Lung (tissue), 12 donors: ENCODE results near the gene SPATA3. TPM values are rescaled to one million over a fixed set of nuclear protein-coding genes. Genes with fewer than 3 reads are reported as not detected.

Experiments
- ATAC-seq: fragments of 200-7000 bp; cut with Tn5 transposase; one replicate; pipeline ENCODE4 v1.9.1; 2020; ENCODE audit warnings: moderate number of reproducible peaks; ENCODE audit not compliant: insufficient read depth, low FRiP score
- DNase-seq, 3 donors: peaks; one replicate each; pipeline ENCODE4 v3.0.0-alpha.2; 2013 to 2017
- H3K27ac ChIP-seq, 2 donors: one replicate each; pipeline ENCODE4 v1.5.1; 2013; ENCODE audit warnings: mild to moderate bottlenecking in 2 of 2, moderate library complexity in 2 of 2, control low read depth in 1 of 2, inconsistent platforms in 1 of 2, low read depth in 1 of 2, low read length in 1 of 2
- H3K27me3 ChIP-seq, 3 donors: one replicate each; pipeline ENCODE4 v1.5.1; 2013; ENCODE audit warnings: low read length in 2 of 3; ENCODE audit not compliant: control insufficient read depth in 3 of 3, insufficient read depth in 3 of 3
- H3K36me3 ChIP-seq, 4 donors: one replicate each; pipeline ENCODE4 v1.5.1; 2013; ENCODE audit warnings: low read length in 4 of 4, mild to moderate bottlenecking in 1 of 4, moderate library complexity in 1 of 4; ENCODE audit not compliant: control insufficient read depth in 4 of 4, insufficient read depth in 4 of 4
- H3K4me1 ChIP-seq, 5 donors: one replicate each; pipeline ENCODE4 v1.5.1; 2013; ENCODE audit warnings: low read length in 5 of 5, mild to moderate bottlenecking in 2 of 5, moderate library complexity in 1 of 5; ENCODE audit not compliant: control insufficient read depth in 5 of 5, insufficient read depth in 5 of 5
- H3K4me3 ChIP-seq: one replicate; pipeline ENCODE4 v1.5.1; 2013; ENCODE audit warnings: mild to moderate bottlenecking, control low read depth, moderate library complexity
- H3K9ac ChIP-seq, 2 donors: one replicate each; pipeline ENCODE4 v1.5.1; 2013; ENCODE audit warnings: low read length in 2 of 2, control low read depth in 1 of 2; ENCODE audit not compliant: insufficient read depth in 1 of 2
- H3K9me3 ChIP-seq, 4 donors: one replicate each; pipeline ENCODE4 v1.5.1; 2013; ENCODE audit warnings: low read length in 3 of 4, mild to moderate bottlenecking in 1 of 4, moderate library complexity in 1 of 4; ENCODE audit not compliant: control insufficient read depth in 4 of 4, insufficient read depth in 3 of 4
- WGBS, 2 donors: extraction: QIAGEN DNeasy Blood & Tissue Kit; methylation state at CpG; one replicate each; pipeline ENCODE4 v1.1.7; 2013; 5-methylcytosine and 5-hydroxymethylcytosine counted together
- polyA plus RNA-seq, 2 donors: library from polyadenylated mRNA; stranded (reverse); fragments of 200-250 nt; gene quantifications; one replicate each; pipeline ENCODE4 v1.2.1, GENCODE V29; 2013
- total RNA-seq, 2 donors: library from RNA; depleted of rRNA in 1 of 2; stranded (reverse); fragments of >200 nt in 1 of 2; gene quantifications; one replicate each; pipeline ENCODE4 v1.2.1, GENCODE V29; 2014 to 2021
- TF ChIP-seq, protein P1 (sequence below): IDR thresholded peaks from 2 replicates; pipeline ENCODE4 v1.5.1; 2012; ENCODE audit warnings: mild to moderate bottlenecking; ENCODE audit errors: control extremely low read depth, extremely low read depth
- donor health status: control.
- donor health status: control.
- donor health status: Bipolar disorder and iron deficiency.
- donor health status: healthy.
- donor health status: DM: yes; HTN: yes; CAD: no.

SPATA3 gene
- total and polyA plus RNA-seq, 4 donors, result not detected

DNA sequence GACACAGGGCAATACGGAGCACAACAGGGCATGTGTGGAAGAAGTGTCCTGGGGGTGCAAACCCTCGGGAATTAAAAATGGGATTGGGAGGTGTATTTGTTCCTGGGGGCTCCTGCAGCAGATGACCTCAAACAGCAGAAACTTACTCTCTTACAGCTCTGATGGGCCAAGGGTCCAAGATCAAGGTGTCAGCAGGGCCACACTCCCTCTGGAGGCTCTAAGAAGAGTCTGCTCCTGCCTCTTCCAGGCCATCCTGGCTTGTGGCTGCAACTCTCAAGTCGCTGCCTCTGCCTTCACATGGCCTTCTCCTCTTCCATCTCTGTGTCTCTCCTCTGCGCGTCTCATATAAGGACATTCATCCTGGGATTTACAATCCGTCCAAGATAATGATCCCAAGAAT is 12.4 kb upstream of the SPATA3 start:
- Histone ChIP-seq H3K36me3 (no peaks in the 10 kb centered on the region), H3K4me1 (peaks cover 0 to 6% (median 0%) of the 10 kb centered on the region in 5 donors), H3K9me3 (no peaks in the 10 kb centered on the region), H3K27me3 (peaks cover 0 to 3% (median 0%) of the 10 kb centered on the region in 3 donors), H3K27ac (no peak overlapping the region), H3K4me3 (no peak overlapping the region), H3K9ac (no peak overlapping the region)
- TF ChIP-seq, protein P1, sequence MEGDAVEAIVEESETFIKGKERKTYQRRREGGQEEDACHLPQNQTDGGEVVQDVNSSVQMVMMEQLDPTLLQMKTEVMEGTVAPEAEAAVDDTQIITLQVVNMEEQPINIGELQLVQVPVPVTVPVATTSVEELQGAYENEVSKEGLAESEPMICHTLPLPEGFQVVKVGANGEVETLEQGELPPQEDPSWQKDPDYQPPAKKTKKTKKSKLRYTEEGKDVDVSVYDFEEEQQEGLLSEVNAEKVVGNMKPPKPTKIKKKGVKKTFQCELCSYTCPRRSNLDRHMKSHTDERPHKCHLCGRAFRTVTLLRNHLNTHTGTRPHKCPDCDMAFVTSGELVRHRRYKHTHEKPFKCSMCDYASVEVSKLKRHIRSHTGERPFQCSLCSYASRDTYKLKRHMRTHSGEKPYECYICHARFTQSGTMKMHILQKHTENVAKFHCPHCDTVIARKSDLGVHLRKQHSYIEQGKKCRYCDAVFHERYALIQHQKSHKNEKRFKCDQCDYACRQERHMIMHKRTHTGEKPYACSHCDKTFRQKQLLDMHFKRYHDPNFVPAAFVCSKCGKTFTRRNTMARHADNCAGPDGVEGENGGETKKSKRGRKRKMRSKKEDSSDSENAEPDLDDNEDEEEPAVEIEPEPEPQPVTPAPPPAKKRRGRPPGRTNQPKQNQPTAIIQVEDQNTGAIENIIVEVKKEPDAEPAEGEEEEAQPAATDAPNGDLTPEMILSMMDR, result no peak
- 94% methylated on average over 6 of the region's 6 CpGs for WGBS, 2 donors
- ATAC-seq (no peak), DNase-seq (no peak)

DNA sequence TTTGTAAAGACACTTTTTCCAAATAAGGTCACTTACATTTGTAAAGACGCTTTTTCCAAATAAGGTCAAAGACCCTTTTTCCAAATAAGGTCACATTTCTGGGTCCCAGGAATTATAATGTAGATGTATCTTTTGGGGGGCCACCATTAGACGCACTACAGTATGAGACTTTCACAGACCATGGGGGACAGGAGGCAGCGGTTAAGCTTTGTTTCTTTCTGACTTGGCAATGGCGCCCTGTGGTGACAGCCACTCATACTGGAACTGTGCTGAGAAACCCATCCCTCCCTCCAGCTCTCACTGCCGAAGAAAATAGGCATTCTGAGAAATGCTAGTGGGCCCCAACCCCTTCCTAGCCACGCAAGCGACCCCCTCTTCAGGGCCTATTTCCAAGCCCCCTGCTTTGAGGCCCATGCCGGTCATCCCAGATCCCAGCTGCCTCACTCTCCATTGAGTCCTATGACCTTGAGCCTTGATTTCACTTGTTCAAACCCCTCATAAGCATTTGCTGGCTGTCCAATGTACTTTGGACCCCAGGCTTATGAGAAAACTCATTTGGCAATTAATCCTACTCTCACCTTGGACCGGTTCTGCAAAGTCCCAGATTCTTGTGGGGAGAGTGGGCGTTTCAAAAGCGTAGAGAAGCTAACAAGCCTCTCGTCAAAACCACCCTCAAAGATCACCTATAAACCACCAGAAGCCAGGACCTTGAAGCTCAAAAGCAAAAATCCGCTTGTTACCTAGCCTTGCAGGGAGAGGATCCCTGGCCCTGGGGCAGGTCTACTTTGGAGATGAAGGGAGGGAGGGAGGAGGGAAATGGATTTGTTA is 11.3 kb upstream of the SPATA3 start:
- H3K27me3 ChIP-seq, result peaks cover 0 to 5% (median 5%) of the 10 kb centered on the region in 3 donors
- DNase-seq (no peak), ATAC-seq (no peak)
- no peak overlapping the region for H3K4me3 ChIP-seq
- peaks cover 0 to 6% (median 0%) of the 10 kb centered on the region in 5 donors for H3K4me1 ChIP-seq
- 85 to 91% methylated on average over 13 of the region's 13 CpGs for WGBS, 2 donors
- H3K36me3 ChIP-seq, result no peaks in the 10 kb centered on the region
- H3K9me3 ChIP-seq, result no peaks in the 10 kb centered on the region
- H3K27ac ChIP-seq, result no peak overlapping the region
- TF ChIP-seq, protein P1, result no peak
- no peak overlapping the region for H3K9ac ChIP-seq

DNA sequence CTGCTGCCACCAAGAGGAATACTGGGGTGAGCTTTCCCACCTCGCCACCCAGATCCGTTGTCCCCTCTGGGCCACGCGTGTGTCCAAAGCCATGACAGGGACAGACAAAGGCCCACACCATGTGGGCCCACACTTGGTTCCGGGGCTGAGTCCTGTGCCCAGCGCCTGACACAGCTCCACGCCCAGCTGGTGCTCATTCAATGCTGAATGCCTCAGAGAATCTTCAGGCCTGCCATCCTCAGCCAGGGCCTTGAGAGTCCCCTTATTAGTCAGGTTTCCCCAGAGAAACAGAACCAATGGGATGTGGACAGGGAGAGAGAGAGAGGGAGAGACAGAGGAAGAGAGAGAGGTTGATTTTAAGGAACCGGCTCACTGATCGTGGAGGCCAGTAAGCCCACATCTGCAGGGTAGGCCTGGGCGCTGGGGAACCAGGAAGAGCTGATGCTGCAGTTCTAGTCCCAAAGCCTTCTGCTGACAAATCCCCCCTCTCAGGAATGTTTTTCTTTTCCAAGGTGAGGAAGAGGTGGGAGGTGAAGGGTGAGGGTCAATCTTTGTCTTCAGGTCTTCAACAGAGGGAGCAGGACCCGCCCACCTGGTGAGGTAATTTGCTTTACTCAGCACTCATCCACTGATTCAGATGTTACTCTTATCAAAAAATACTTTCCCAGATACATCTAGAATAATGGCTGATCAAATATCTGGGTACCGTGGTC is 10.2 kb upstream of the SPATA3 start:
- ATAC-seq (no peak), DNase-seq (no peak)
- Histone ChIP-seq H3K4me1 (peaks cover 0 to 6% (median 0%) of the 10 kb centered on the region in 5 donors), H3K27me3 (peaks cover 1 to 10% (median 7%) of the 10 kb centered on the region in 3 donors), H3K9ac (no peak overlapping the region), H3K9me3 (peaks cover 0 to 2% (median 0%) of the 10 kb centered on the region in 4 donors), H3K27ac (no peak overlapping the region), H3K36me3 (no peaks in the 10 kb centered on the region), H3K4me3 (no peak overlapping the region)
- TF ChIP-seq, protein P1, result no peak
- WGBS, 2 donors, result 92 to 93% methylated on average over 12 of the region's 12 CpGs
